Hematopoietic multipotent progenitor cell treated with erythropoietin and hydrocortisone succinate and interleukin-3 and kit ligand, for 6 days (in vitro differentiated cells): Measurements from ENCODE around the gene ZCCHC24.
A peak's percentile ranks its signal among the peaks of the same experiment; 100 is the strongest.

Experiments used
- DNase-seq: peaks from one replicate; pipeline ENCODE4 v3.0.0-alpha.2; 2015

The ZCCHC24 gene

DNA sequence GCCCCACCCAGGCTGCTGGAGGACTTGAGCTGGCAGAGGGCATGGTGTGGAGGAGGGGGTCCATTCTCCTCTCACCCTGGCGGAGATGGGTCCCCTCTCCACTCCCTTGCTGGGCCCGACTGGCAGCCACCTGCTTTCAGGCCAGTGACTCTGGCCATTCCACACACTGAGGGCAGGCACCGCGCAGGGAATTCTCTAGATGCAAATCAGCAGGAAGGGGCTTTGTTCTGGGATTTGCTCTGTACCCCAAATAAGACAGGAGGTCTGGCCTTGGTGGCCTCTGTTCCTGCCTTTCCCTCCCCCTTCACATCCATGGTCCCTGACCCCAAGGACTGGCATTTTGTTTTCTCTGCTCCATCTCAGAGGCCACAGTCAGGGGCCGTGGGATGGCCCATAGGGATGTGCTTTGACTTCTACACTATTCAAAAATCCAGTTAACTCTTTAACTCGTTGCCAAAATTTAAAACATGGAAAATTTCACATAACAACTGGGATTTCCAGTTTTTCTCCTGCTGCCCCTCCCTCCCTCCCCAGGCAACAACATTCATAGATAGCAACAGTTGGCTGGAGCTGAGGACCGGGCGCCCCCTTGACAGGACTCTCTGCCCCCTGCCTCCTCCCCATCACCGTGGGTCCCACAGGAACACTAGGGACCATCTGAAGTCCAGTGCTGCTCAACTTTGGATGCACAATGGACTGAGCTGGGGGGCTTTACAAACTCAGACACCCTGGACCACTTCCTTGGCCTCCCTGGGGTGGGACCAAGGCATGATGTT lies 64.3 kb downstream of the ZCCHC24 start:
- no peak for DNase-seq

DNA sequence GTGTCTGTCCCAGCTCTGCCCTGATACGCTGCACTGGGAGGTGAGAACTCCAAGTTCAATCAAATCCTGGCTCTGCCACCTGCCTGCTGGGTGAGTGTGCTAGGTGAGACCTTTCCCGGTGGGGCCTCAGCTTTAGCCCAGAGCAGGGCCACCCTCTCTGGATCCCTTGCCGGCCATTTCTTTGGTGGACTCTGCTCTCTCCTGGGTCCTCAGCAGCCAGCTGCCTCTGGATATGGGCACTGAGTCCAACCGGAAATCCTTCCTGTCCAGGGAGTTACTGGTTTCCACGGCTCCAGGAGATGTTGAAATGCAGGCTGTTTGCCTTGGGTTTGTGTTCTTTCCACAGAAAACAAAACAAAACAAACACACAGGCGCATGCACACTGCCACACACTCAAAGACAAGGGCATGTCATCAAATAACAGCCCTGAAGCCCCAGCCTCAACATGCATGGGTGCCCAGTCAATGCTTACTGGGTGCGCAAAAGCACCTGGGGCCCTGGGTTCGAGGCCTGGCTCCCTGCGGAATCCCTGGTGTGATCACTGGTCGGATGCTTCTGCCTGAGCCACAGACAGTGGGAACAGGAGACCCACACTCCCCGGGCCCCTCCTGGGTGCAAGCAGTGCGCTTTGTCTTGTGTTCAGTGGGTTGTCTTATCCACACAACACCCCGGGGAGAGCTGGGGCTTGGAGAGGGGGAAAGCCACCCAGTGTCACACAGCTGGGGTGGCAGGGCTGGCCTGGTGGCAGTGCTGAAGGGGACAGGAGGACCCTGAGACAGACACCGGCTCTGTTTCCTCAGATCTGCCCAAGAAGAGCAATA lies 65.1 kb downstream of the ZCCHC24 start:
- DNase-seq, result no peak

- no peak for DNase-seq
These were observed 65.8 kb downstream of the ZCCHC24 start for GRCh38 chr10:79379512-79380124.

DNA sequence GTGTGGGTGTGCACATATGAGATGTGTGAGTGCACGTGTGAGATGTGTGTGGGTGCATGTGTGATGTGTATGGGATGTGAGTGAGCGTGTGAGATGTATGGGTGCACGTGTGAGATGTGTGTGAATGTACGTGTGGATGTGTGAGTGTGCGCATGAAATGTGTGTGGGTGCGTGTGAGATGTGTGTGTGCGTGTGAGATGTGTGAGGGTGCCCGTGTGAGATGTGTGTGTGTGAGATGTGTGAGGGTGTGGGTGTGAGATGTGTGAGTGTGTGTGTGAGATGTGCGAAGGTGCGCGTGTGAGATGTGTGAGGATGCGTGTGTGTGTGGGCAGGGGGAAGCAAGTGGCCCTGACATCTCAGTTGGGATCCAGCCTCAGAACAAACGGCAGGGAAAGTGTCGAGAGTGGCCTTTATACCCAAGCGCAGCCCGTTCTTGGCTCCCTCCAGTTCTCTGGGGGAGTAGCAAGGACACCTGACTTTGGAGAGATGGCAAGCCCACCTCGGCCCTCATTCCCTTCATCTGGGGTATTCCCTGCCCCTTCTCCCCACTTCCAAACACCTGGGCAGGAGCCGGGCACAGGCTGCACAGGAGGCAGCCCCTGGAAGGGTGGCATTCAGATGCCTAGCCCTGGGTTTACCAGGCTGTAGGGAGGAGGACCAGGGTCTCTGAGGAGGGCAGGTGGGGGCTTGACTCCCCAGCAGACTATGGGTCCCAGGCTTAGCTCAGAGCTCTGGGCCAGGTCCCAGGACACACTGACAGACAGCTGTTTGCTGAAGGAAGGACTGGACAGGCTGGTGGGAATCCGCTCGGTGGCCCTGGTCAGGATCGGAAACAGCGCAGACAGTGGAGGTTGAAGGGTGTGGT lies 66.5 kb downstream of the ZCCHC24 start:
- no peak for DNase-seq

- no peak for DNase-seq
These were observed 67.1 kb downstream of the ZCCHC24 start for GRCh38 chr10:79378383-79378646.

GRCh38 chr10:79377557-79378382 lies 67.7 kb downstream of the ZCCHC24 start:
- DNase-seq, result no peak

- DNase-seq, result no peak
These were observed 68.5 kb downstream of the ZCCHC24 start for GRCh38 chr10:79376751-79377556.

GRCh38 chr10:79376078-79376628 lies 69.3 kb downstream of the ZCCHC24 start:
- DNase-seq, result no peak

DNA sequence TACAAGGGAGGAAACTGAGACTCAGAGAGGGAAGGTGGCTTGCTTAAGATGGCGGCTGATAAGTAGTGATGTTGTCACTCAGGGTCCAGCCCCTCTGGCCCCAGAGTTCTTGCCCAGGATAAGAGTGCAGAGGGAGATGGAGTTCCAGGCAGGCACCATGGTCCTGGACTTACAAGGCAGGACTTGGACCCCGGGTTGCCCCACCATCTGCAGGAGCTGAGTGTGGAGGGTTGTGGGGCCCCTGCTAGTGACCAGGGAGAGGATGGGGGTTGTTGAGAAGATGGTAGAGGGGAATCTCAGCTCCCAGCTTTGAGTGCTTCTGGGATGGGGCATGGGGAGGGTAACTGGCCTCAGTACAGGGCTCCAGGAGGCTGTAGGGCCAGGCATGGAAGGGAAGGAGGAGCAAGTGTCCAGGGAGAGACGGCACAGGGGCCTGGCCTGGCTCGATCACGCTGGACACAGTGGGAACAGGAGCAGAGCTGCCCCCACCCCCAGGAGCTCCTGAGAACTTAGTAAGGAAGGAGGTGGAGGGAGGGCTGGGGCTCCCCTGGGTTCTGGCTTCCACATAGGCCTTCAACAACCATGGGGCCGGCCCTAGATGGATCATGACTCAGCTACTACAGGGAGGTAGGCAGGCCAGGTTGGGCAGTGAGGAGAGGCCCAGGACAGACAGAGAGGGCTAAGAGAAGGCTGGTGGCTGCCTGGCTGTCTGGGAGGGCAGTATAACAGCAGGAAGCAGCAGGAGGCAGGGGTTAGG lies 69.9 kb downstream of the ZCCHC24 start:
- DNase-seq, result no peak

- DNase-seq, result peak; percentile 81
These were observed 70.9 kb downstream of the ZCCHC24 start for GRCh38 chr10:79374312-79375191.

GRCh38 chr10:79372871-79373270 lies 72.6 kb downstream of the ZCCHC24 start:
- DNase-seq, result no peak

- peak; percentile 19 for DNase-seq
These were observed 77.8 kb downstream of the ZCCHC24 start for GRCh38 chr10:79367426-79368189.

DNA sequence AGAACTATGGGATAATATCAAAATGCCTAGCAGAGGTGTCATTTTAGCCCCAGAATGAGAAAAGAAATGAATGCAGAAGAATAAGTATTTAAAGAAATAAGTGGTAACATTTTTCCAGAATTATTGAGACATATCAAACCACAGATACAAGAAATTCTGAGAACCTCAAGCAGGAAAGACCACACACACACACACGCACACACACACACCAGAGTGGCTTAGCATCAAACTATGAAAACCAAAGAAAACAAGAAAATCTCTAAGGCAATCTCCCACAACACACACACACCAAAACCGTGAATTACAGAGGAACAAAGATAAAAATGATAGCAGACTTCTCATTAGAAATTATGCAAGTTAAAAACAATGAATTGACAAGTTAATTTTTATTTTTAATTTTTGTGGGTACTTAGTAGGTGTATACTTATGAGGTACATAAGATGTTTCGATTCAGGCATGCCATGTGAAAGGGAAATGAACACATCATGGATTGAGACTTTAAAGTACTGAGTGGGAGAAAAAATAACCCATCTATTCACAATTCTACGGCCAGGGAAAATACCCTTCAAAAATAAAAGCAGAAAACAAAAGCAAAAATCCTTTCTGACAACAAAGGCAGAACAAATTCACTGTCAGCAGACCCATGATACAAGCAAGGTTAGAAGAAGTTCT lies 83.6 kb downstream of the ZCCHC24 start:
- DNase-seq, result peak; percentile 49

GRCh38 chr10:79360499-79361342 lies 84.7 kb downstream of the ZCCHC24 start:
- no peak for DNase-seq

DNA sequence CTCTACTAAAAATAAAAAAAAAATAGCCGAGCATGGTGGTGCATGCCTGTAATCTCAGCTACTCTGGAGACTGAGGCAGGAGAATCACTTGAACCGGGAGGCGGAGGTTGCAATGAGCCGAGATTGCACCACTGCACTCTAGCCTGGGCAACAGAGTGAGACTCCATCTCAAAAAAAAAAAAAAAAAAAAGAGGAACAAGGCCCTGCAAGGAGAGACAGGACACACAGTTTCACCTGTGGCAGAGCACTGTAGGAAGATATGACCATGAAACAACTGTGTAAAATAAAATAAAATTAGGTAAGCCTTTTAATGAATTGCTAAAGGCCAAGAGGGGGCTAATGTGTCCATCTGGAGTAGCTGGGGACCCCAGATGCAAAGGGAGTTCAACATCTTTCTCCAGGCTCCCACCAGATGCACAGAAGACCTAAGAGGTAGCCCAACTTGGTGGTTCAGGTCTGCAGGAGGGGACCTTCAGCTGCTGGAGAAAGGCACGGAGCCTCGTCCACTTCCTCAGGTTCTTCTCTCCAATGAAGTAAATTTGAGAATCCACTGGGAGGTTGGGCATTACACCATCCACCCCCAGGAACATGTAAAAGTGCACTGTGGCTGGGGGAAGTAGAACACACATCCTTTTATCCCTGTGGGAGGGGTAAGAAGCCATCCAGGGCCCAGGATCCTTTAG lies 85.5 kb downstream of the ZCCHC24 start:
- DNase-seq, result no peak

GRCh38 chr10:79358811-79359210 lies 86.6 kb downstream of the ZCCHC24 start:
- DNase-seq, result no peak
